SU-DHL-6 (cell line): ENCODE results near the gene NFIA.

ENCODE experiments used
- H2AFZ ChIP-seq: fragments of 200-600 bp; sonication (generic); 2 replicates; pipeline ENCODE4 v1.6.1; 2014; ENCODE audit warnings: low read depth, mild to moderate bottlenecking, moderate library complexity, mixed read lengths, antibody characterized with exemption, low read length; ENCODE audit not compliant: severe bottlenecking
- H3F3A ChIP-seq: fragments of 200-600 bp; shearing (Covaris generic); 2 replicates; pipeline ENCODE4 v1.6.0; 2016; ENCODE audit warnings: antibody characterized with exemption, mild to moderate bottlenecking; ENCODE audit not compliant: insufficient read depth
- H3K27ac ChIP-seq: fragments of 200-600 bp; sonication (generic); 2 replicates; pipeline ENCODE4 v1.5.1; 2016; ENCODE audit warnings: low read depth, mild to moderate bottlenecking, low read length, moderate library complexity, mixed read lengths
- H3K27me3 ChIP-seq: fragments of 200-600 bp; sonication (generic), shearing (Covaris generic); 2 replicates; pipeline ENCODE4 v1.6.0; 2014; ENCODE audit warnings: mild to moderate bottlenecking, low read length
- H3K36me3 ChIP-seq: fragments of 200-600 bp; sonication (generic); 2 replicates; pipeline ENCODE4 v1.6.1; 2014; ENCODE audit warnings: mild to moderate bottlenecking, low read length, mixed read lengths
- H3K4me2 ChIP-seq: fragments of 300-600, 200-600 bp; shearing (Covaris generic), sonication (generic); 2 replicates; pipeline ENCODE4 v1.6.0; 2014; ENCODE audit warnings: low read length, low read depth, mild to moderate bottlenecking; ENCODE audit not compliant: poor library complexity, severe bottlenecking
- H3K4me3 ChIP-seq: fragments of 200-600 bp; sonication (generic); 2 replicates; pipeline ENCODE4 v1.5.1; 2014; ENCODE audit warnings: antibody characterized with exemption, low read length, mild to moderate bottlenecking, mixed read lengths; ENCODE audit not compliant: insufficient read depth, poor library complexity, severe bottlenecking
- H3K79me2 ChIP-seq: fragments of 200-600 bp; sonication (generic); 2 replicates; pipeline ENCODE4 v1.6.1; 2014; ENCODE audit warnings: mild to moderate bottlenecking, low read length, moderate library complexity; ENCODE audit not compliant: insufficient read depth
- H3K9ac ChIP-seq: fragments of 200-600 bp; sonication (generic); 2 replicates; pipeline ENCODE4 v1.7.0; 2014; ENCODE audit warnings: mild to moderate bottlenecking, low read length
- H3K9me2 ChIP-seq: fragments of 200-600 bp; sonication (generic); replicated peaks from 2 replicates; pipeline ENCODE4 v1.6.1; 2014; ENCODE audit warnings: low read length; ENCODE audit not compliant: insufficient read depth
- H3K9me3 ChIP-seq: fragments of 200-600 bp; sonication (generic); 2 replicates; pipeline ENCODE4 v1.6.1; 2014; ENCODE audit warnings: low read length, mixed read lengths; ENCODE audit not compliant: insufficient read depth
- H4K20me1 ChIP-seq: fragments of 200-600 bp; sonication (generic); 2 replicates; pipeline ENCODE4 v1.6.1; 2014; ENCODE audit warnings: low read depth, mild to moderate bottlenecking, antibody characterized with exemption, low read length, moderate library complexity, mixed read lengths
- CTCF ChIP-seq: fragments of 200-600 bp; sonication (generic); IDR thresholded peaks from one replicate; pipeline ENCODE4 v1.5.1; 2017; ENCODE audit warnings: antibody characterized with exemption, mild to moderate bottlenecking, low read length, moderate library complexity; ENCODE audit not compliant: insufficient read depth, poor library complexity, severe bottlenecking
- EZH2phosphoT487 ChIP-seq: fragments of 200-600 bp; sonication (generic), shearing (Covaris generic); conservative IDR thresholded peaks from 2 replicates; pipeline ENCODE4 v1.6.1; 2018; ENCODE audit warnings: mild to moderate bottlenecking, antibody characterized with exemption, low read length, moderate library complexity, mixed read lengths

NFIA gene

GRCh38 chr1:61341426-61341825 is 259.1 kb downstream of the NFIA start:
- H3K4me3 ChIP-seq, result no peak overlapping the region
- no peaks in the 10 kb centered on the region for H3K27me3 ChIP-seq
- no peaks in the 10 kb centered on the region for H4K20me1 ChIP-seq
- H3F3A ChIP-seq, result no peaks in the 10 kb centered on the region
- no peak overlapping the region for H3K9ac ChIP-seq
- no peak overlapping the region for H3K27ac ChIP-seq
- H3K9me3 ChIP-seq, result no peaks in the 10 kb centered on the region
- H3K4me2 ChIP-seq, result no peak overlapping the region
- no peaks in the 10 kb centered on the region for H3K9me2 ChIP-seq
- no peaks in the 10 kb centered on the region for H3K36me3 ChIP-seq
- H2AFZ ChIP-seq, result no peak overlapping the region
- TF ChIP-seq EZH2phosphoT487 (no peak), CTCF (no peak)
- H3K79me2 ChIP-seq, result no peaks in the 10 kb centered on the region

- Histone ChIP-seq H3F3A (no peaks in the 10 kb centered on the region), H3K4me3 (no peak overlapping the region), H4K20me1 (no peaks in the 10 kb centered on the region), H3K79me2 (no peaks in the 10 kb centered on the region), H3K9me2 (no peaks in the 10 kb centered on the region), H3K9me3 (no peaks in the 10 kb centered on the region), H3K36me3 (no peaks in the 10 kb centered on the region), H3K4me2 (no peak overlapping the region), H3K27me3 (no peaks in the 10 kb centered on the region), H2AFZ (no peak overlapping the region), H3K9ac (no peak overlapping the region), H3K27ac (no peak overlapping the region)
- TF ChIP-seq CTCF (no peak), EZH2phosphoT487 (no peak)
Measured at GRCh38 chr1:61343734-61344420, 261.5 kb downstream of the NFIA start.

- no peaks in the 10 kb centered on the region for H3K9me2 ChIP-seq
- no peak overlapping the region for H2AFZ ChIP-seq
- no peaks in the 10 kb centered on the region for H3K27me3 ChIP-seq
- H3K36me3 ChIP-seq, result no peaks in the 10 kb centered on the region
- H4K20me1 ChIP-seq, result no peaks in the 10 kb centered on the region
- TF ChIP-seq CTCF, result no peak
- no peak for TF ChIP-seq EZH2phosphoT487
- no peaks in the 10 kb centered on the region for H3K9me3 ChIP-seq
- H3F3A ChIP-seq, result no peaks in the 10 kb centered on the region
- no peak overlapping the region for H3K27ac ChIP-seq
- H3K4me2 ChIP-seq, result no peak overlapping the region
- H3K4me3 ChIP-seq, result no peak overlapping the region
- H3K9ac ChIP-seq, result no peak overlapping the region
- H3K79me2 ChIP-seq, result no peaks in the 10 kb centered on the region
Measured at GRCh38 chr1:61344696-61345095, 262.3 kb downstream of the NFIA start.
